Measurements from ENCODE around the gene IDE.

DNA sequence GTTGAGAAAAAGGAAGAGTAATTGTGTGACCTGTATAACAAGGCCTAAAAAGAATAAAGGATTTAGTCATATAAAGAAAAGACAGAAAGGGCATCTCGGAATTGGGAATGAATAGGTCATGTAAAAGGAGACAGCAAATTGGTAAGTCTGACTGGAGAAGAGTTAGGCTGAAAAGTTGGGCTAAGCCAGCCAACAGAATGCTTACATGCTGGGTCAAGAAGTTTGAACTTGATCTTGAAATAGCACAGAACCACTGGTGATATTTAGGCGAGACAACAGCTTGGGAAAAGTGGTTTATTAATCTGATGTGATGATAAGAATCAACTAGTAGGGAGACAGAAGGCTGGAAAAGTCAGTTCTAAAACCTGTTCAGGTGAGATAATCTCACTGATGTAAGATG is 4.8 kb downstream of the IDE start:
- TF ChIP-seq CTCF (IDR thresholded peaks at IDR 0.05) (no peak), EZH2 (IDR thresholded peaks at IDR 0.05; ENCODE audit: borderline replicate concordance, insufficient read depth, low read depth, low read length, poor library complexity, severe bottlenecking) (no peak)
